ENCODE results near the gene GATAD2A. TPM values are rescaled to one million over a fixed set of nuclear protein-coding genes. Genes with fewer than 3 reads are reported as not detected.

GATAD2A gene
- total and polyA plus RNA-seq, 2 of the 13 experiments (the other 11 are each of a cell fraction or from before 2014, with no cell fraction given): 16.8 to 28.6 TPM

GRCh38 chr19:19385131-19385895 is 20.2 kb upstream of the GATAD2A start (continued):
- TF ChIP-seq, protein P1, sequence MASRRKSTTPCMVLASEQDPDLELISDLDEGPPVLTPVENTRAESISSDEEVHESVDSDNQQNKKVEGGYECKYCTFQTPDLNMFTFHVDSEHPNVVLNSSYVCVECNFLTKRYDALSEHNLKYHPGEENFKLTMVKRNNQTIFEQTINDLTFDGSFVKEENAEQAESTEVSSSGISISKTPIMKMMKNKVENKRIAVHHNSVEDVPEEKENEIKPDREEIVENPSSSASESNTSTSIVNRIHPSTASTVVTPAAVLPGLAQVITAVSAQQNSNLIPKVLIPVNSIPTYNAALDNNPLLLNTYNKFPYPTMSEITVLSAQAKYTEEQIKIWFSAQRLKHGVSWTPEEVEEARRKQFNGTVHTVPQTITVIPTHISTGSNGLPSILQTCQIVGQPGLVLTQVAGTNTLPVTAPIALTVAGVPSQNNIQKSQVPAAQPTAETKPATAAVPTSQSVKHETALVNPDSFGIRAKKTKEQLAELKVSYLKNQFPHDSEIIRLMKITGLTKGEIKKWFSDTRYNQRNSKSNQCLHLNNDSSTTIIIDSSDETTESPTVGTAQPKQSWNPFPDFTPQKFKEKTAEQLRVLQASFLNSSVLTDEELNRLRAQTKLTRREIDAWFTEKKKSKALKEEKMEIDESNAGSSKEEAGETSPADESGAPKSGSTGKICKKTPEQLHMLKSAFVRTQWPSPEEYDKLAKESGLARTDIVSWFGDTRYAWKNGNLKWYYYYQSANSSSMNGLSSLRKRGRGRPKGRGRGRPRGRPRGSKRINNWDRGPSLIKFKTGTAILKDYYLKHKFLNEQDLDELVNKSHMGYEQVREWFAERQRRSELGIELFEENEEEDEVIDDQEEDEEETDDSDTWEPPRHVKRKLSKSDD (CRISPR knock-in tag; IDR thresholded peaks at IDR 0.05; ENCODE audit: low read depth): peak; percentile 86
- TF ChIP-seq MAX (IDR thresholded peaks at IDR 0.05) (peak; percentile 68), TCF12 (IDR thresholded peaks at IDR 0.05) (no peak), TCF12 (CRISPR knock-in tag; IDR thresholded peaks at IDR 0.05) (no peak), SAFB2 (CRISPR knock-in tag; IDR thresholded peaks at IDR 0.05; ENCODE audit: borderline replicate concordance, low read depth) (no peak), BHLHE40 (IDR thresholded peaks at IDR 0.05; ENCODE audit: low read length) (peak; percentile 27; the same call in 1 of the 2 replicates), GPBP1L1 (CRISPR knock-in tag; IDR thresholded peaks at IDR 0.05) (no peak), ZFP62 (CRISPR knock-in tag; IDR thresholded peaks at IDR 0.05) (no peak), ZFY (CRISPR knock-in tag; IDR thresholded peaks at IDR 0.05) (peak; percentile 43; the same call in 1 of the 2 replicates), TFE3 (CRISPR knock-in tag; IDR thresholded peaks at IDR 0.05) (0 out of 2 replicates have a peak, but pooled peaks have one; percentile 34), REXO4 (CRISPR knock-in tag; IDR thresholded peaks at IDR 0.05; ENCODE audit: borderline replicate concordance) (no peak), NFRKB (IDR thresholded peaks at IDR 0.05) (no peak)
- TF ChIP-seq, protein P2, sequence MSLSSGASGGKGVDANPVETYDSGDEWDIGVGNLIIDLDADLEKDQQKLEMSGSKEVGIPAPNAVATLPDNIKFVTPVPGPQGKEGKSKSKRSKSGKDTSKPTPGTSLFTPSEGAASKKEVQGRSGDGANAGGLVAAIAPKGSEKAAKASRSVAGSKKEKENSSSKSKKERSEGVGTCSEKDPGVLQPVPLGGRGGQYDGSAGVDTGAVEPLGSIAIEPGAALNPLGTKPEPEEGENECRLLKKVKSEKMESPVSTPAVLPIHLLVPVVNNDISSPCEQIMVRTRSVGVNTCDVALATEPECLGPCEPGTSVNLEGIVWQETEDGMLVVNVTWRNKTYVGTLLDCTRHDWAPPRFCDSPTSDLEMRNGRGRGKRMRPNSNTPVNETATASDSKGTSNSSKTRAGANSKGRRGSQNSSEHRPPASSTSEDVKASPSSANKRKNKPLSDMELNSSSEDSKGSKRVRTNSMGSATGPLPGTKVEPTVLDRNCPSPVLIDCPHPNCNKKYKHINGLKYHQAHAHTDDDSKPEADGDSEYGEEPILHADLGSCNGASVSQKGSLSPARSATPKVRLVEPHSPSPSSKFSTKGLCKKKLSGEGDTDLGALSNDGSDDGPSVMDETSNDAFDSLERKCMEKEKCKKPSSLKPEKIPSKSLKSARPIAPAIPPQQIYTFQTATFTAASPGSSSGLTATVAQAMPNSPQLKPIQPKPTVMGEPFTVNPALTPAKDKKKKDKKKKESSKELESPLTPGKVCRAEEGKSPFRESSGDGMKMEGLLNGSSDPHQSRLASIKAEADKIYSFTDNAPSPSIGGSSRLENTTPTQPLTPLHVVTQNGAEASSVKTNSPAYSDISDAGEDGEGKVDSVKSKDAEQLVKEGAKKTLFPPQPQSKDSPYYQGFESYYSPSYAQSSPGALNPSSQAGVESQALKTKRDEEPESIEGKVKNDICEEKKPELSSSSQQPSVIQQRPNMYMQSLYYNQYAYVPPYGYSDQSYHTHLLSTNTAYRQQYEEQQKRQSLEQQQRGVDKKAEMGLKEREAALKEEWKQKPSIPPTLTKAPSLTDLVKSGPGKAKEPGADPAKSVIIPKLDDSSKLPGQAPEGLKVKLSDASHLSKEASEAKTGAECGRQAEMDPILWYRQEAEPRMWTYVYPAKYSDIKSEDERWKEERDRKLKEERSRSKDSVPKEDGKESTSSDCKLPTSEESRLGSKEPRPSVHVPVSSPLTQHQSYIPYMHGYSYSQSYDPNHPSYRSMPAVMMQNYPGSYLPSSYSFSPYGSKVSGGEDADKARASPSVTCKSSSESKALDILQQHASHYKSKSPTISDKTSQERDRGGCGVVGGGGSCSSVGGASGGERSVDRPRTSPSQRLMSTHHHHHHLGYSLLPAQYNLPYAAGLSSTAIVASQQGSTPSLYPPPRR (CRISPR knock-in tag; IDR thresholded peaks at IDR 0.05; ENCODE audit: borderline replicate concordance): no peak
- TF ChIP-seq, protein P3, sequence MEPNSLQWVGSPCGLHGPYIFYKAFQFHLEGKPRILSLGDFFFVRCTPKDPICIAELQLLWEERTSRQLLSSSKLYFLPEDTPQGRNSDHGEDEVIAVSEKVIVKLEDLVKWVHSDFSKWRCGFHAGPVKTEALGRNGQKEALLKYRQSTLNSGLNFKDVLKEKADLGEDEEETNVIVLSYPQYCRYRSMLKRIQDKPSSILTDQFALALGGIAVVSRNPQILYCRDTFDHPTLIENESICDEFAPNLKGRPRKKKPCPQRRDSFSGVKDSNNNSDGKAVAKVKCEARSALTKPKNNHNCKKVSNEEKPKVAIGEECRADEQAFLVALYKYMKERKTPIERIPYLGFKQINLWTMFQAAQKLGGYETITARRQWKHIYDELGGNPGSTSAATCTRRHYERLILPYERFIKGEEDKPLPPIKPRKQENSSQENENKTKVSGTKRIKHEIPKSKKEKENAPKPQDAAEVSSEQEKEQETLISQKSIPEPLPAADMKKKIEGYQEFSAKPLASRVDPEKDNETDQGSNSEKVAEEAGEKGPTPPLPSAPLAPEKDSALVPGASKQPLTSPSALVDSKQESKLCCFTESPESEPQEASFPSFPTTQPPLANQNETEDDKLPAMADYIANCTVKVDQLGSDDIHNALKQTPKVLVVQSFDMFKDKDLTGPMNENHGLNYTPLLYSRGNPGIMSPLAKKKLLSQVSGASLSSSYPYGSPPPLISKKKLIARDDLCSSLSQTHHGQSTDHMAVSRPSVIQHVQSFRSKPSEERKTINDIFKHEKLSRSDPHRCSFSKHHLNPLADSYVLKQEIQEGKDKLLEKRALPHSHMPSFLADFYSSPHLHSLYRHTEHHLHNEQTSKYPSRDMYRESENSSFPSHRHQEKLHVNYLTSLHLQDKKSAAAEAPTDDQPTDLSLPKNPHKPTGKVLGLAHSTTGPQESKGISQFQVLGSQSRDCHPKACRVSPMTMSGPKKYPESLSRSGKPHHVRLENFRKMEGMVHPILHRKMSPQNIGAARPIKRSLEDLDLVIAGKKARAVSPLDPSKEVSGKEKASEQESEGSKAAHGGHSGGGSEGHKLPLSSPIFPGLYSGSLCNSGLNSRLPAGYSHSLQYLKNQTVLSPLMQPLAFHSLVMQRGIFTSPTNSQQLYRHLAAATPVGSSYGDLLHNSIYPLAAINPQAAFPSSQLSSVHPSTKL (CRISPR knock-in tag; IDR thresholded peaks at IDR 0.05): no peak
